Activated CD4-positive, alpha-beta memory T cell treated with anti-CD3 and anti-CD28 coated beads for 36 hours (primary cell): ENCODE results near the gene SH2D6. TPM values are rescaled to one million over a fixed set of nuclear protein-coding genes. Genes with fewer than 3 reads are reported as not detected.
"Not testable (repeated sequence)": the region's sequence is repeated elsewhere in the genome, so short reads cannot be mapped to it uniquely, and the experiment has no call there.

ENCODE experiments used
- CTCF ChIA-PET: fragments of 350-600 bp; sonication (Branson Sonifier 250); formaldehyde crosslinking; loops from one replicate; lab custom pipeline; 2021; ENCODE audit warnings: antibody characterized with exemption, inconsistent platforms; lab: Charles Lee
- POLR2A ChIA-PET: fragments of 350-600 bp; sonication (Branson Sonifier 250); formaldehyde crosslinking; loops from one replicate; lab custom pipeline; 2021; ENCODE audit warnings: antibody characterized with exemption; lab: Charles Lee
- DNase-seq: peaks from one replicate; pipeline ENCODE4 v3.0.0-alpha.2; 2020
- H3K27ac Mint-ChIP-seq: one replicate; pipeline ENCODE4 v1.8.0; 2021; ENCODE audit warnings: mixed read lengths
- H3K27me3 Mint-ChIP-seq: one replicate; pipeline ENCODE4 v1.8.0; 2021; ENCODE audit warnings: mixed read lengths
- H3K36me3 Mint-ChIP-seq: one replicate; pipeline ENCODE4 v1.8.0; 2021; ENCODE audit warnings: mixed read lengths
- H3K4me1 Mint-ChIP-seq: one replicate; pipeline ENCODE4 v1.8.0; 2021; ENCODE audit warnings: low read depth, mixed read lengths
- H3K4me3 Mint-ChIP-seq: one replicate; pipeline ENCODE4 v1.8.0; 2021; ENCODE audit warnings: mild to moderate bottlenecking, mixed read lengths
- H3K9me3 Mint-ChIP-seq: one replicate; pipeline ENCODE4 v1.8.0; 2021; ENCODE audit warnings: mixed read lengths
- intact Hi-C: fragments of 100-400 bp; cut with micrococcal nuclease; formaldehyde crosslinking; loops from one replicate; pipeline ENCODE4 v1.15.1; 2023
- total RNA-seq, 2 experiments: library from RNA; stranded (reverse); gene quantifications; one replicate each; pipeline ENCODE4 v1.2.3, GENCODE V29; 2021

The SH2D6 gene
- total RNA-seq, 2 experiments from 2014 or later, result 0.65 to 1.4 TPM

DNA sequence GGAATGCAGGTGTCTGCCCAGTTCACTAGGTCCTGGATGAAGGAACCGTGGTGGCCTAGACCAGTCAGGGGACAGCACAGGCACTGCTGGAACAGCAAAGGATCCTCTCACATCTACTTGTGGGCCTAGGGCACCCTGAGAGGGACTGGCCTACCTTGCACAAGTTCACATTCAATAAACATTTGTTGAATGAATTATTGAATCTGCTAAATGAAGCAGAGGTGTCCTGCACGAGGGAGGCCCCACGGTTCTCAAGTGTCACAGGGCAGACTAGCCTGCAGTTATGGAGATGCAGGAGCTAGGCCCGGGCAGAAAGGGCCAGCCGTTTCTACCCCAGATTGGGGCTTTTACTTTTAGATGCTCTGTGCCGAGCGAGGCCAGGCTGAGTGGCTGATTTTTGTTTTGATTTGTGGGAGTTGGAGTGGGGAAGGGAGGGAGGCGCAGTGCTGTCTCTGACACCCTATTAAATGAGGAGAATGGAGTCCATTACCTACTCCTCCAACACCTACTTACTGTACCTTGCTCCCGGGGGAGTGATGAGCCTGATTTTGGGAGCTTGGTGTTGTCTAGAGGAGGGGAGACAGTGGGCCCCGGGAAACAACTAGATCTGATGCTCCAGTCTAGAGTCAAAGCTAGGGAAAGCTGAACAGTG, 18.4 kb downstream of the SH2D6 start:
- Mint-ChIP-seq H3K9me3 (no peaks in the 10 kb centered on the region), H3K4me1 (peaks cover 27% of the 10 kb centered on the region), H3K27ac (peak overlapping the region; percentile 89), H3K36me3 (no peaks in the 10 kb centered on the region), H3K4me3 (peak overlapping the region; percentile 69), H3K27me3 (no peaks in the 10 kb centered on the region)
- no peak for DNase-seq
- POLR2A ChIA-PET, result interaction anchor here (0.6 to 5.8 kb wide), 14 partner anchors 8 to 179 kb away, joined by 3 to 80 read pairs (median 4); partner anchors contain the start of genes ELMOD3, MAT2A, RETSAT and RNF181
- intact Hi-C loops, result no loop called here
- CTCF ChIA-PET, result interaction anchor here (1.0 to 2.8 kb wide), 5 partner anchors 9 to 115 kb away, joined by 3 to 19 read pairs (median 10); partner anchors contain the start of gene MAT2A

DNA sequence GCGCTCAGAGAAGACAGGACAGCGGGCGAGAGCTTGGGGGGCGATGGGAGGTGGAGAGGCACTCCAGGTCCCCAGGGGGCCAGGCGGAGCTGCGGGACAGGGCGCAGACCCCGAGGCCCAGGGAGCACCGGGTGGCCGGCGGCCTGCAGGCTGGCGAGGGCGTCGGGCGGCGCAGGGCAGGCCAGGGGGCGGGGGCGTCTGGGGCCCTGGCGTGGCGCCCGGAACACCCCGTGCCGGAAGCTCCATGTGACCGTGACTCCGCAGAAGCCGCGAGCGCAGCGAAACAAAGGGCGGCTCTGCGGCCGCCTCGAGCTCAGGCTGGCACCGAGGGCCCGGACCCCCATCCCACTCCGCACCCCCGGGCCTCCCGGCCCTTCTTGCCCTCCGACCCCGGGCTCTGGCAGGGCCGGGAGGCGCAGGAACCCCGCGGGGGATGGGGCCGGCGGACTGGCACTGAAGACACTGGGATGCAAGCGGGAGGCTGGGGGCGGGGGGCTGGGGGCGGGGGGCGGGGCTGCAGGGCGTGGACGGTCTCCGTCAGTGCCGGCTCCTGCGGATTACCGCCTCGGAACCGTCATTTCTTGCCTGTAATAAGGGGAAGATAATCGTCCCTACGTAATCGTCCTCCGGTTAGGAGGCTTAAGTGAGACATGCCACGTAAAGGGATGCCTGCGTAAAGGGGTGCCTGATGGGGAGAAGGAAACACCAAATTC, 19.1 kb downstream of the SH2D6 start:
- peak; percentile 86 for DNase-seq
- intact Hi-C loops, result loop anchor here (1.0 to 2.0 kb wide), 2 partner anchors 17 to 102 kb away; partner anchors contain the start of gene MAT2A
- POLR2A ChIA-PET, result interaction anchor here (0.6 to 5.8 kb wide), 15 partner anchors 9 to 178 kb away, joined by 3 to 80 read pairs (median 3); partner anchors contain the start of genes ELMOD3, MAT2A, RETSAT and RNF181

DNA sequence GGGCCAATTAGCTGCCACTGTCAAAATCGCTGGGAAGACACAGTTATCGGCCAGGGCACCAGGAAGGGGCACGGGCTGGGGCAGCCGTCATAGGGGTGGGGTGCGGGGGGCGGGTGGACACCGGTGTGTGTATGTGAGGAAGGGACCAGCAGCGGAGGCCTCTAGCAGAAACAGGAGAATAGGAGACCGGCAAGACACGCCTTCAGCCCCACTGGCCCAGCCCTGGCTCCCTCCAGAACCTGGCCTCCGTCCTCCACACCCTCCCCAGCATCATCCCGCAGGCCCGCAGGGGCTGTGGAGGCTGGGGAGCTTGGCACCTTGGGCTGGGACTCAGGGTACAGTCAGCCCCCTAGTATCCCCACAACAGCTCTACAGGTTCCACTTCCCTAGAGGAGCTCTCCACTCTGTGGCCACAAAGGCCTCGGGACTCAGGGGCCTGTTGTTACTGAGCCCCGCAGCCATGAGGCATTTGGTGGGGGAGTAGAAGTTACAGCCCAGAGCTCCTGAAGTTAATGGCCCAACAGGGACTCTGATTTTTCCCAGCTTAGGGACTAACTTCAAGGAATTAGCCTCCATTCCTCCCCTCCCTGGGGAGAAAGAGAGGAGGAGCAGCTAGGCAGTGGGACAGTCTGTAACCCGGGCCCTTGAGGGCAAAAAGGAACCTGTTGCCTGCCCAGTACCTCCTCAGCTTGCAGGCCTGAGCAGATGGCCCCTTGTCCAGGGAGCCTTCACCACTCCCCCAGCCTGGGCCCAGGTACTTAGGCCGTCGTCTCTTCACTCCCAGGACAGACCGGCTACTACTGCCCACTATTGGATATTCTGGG, 19.9 kb downstream of the SH2D6 start:
- Mint-ChIP-seq H3K9me3 (no peaks in the 10 kb centered on the region), H3K4me3 (peak overlapping the region; percentile 81), H3K27me3 (no peaks in the 10 kb centered on the region), H3K27ac (peak overlapping the region; percentile 98), H3K4me1 (peaks cover 27% of the 10 kb centered on the region), H3K36me3 (no peaks in the 10 kb centered on the region)
- DNase-seq, result no peak
- CTCF ChIA-PET, result interaction anchor here (1.0 to 2.8 kb wide), 5 partner anchors 10 to 113 kb away, joined by 3 to 19 read pairs (median 10); partner anchors contain the start of gene MAT2A
- intact Hi-C loops, result loop anchor here (1.0 to 2.0 kb wide), 2 partner anchors 18 to 101 kb away; partner anchors contain the start of gene MAT2A
- POLR2A ChIA-PET, result interaction anchor here (0.7 to 5.8 kb wide), 15 partner anchors 10 to 177 kb away, joined by 3 to 80 read pairs (median 4); partner anchors contain the start of genes ELMOD3, MAT2A, RETSAT and RNF181

More for the DNA sequence above, 19.1 kb downstream of the SH2D6 start:
- no peaks in the 10 kb centered on the region for H3K27me3 Mint-ChIP-seq
- peak overlapping the region; percentile 81 for H3K4me3 Mint-ChIP-seq
- no peaks in the 10 kb centered on the region for H3K9me3 Mint-ChIP-seq
- H3K36me3 Mint-ChIP-seq, result no peaks in the 10 kb centered on the region
- CTCF ChIA-PET, result interaction anchor here (1.0 to 2.8 kb wide), 5 partner anchors 10 to 114 kb away, joined by 3 to 19 read pairs (median 10); partner anchors contain the start of gene MAT2A
- peaks cover 27% of the 10 kb centered on the region for H3K4me1 Mint-ChIP-seq
- peak overlapping the region; percentile 98 for H3K27ac Mint-ChIP-seq

DNA sequence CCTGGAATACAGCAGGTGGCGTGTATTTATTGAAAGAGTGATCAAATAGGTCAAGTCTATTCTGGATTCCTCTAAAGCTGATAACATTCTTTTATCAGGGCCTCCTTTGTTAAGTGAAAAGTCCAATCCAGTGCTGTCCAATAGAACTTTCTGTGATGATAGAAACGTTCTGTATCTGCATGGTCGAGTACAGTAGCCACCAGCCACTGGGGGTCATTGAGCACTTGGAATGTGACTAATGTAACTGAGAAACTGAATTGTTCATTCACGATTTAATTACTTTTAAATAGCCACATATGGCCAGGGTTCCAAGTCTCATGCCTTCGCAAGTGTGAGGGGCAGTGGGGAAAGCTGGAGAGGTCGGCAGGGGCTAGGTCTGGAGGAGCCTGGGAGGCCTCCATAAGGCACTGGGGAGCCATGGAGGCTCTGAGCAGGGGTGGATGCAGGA, 20.5 kb downstream of the SH2D6 start:
- Mint-ChIP-seq H3K9me3 (no peaks in the 10 kb centered on the region), H3K4me1 (peaks cover 27% of the 10 kb centered on the region), H3K4me3 (peak overlapping the region; percentile 81), H3K36me3 (no peaks in the 10 kb centered on the region), H3K27me3 (no peaks in the 10 kb centered on the region), H3K27ac (peak overlapping the region; percentile 98)
- ChIA-PET CTCF (interaction anchor here (2.1 to 2.8 kb wide), 3 partner anchors 18 to 113 kb away, joined by 10 to 19 read pairs (median 11); partner anchors contain the start of gene MAT2A), POLR2A (interaction anchor here (0.8 to 5.8 kb wide), 5 partner anchors 11 to 112 kb away, joined by 5 to 80 read pairs (median 15); partner anchors contain the start of genes MAT2A, SH2D6 and TGOLN2)
- no peak for DNase-seq
- intact Hi-C loops, result loop anchor here (2.0 kb wide), 1 partner anchor 18 kb away; no protein-coding TSS in a partner anchor

DNA sequence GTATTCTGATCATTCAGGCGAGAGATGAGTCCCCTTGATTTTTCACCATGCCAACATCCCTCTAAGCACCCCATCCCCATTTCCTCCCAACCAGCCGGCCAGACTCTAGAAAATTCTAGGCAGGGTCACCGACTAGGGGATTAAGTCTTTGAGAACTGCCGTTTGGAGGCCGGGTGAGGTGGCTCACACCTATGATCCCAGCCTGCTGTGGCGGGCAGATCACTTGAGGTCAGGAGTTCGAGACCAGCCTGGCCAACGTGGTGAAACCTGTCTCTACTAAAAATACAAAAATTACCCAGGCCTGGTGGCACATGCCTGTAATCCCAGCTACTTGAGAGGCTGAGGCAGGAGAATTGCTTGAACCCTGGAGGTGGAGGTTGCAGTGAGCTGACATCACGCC, 21.1 kb downstream of the SH2D6 start:
- DNase-seq, H3K9me3 Mint-ChIP-seq, CTCF ChIA-PET, H3K27me3 Mint-ChIP-seq, H3K36me3 Mint-ChIP-seq: not testable (repeated sequence)
- intact Hi-C loops, result loop anchor here (2.0 kb wide), 1 partner anchor 19 kb away; no protein-coding TSS in a partner anchor
- POLR2A ChIA-PET, result interaction anchor here (1.2 to 5.8 kb wide), 4 partner anchors 20 to 106 kb away, joined by 4 to 80 read pairs (median 18); partner anchors contain the start of genes MAT2A and SH2D6
- Mint-ChIP-seq H3K27ac (peak overlapping the region; percentile 98), H3K4me1 (peaks cover 27% of the 10 kb centered on the region), H3K4me3 (peak overlapping the region; percentile 75)

DNA sequence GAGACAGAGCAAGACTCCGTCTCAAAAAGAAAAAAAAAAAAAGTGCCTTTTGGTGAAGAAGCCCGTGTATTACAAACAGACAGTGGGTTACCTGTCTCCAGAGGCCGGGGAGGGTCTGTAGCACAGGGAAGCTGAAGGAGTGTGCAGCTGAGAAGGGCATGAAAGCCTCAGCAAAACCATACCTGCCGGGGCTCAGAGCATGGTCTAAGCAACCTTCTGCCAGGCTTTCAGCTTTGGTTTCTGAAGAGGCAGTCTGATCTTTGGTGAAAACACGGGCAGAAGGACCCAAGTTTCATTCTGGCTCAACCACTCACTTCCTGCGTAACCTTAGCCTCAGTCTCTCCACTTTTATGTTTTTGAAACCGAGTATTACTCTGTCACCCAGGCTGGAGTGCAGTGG, 21.5 kb downstream of the SH2D6 start:
- CTCF ChIA-PET, result interaction anchor here (1.5 kb wide), 1 partner anchor 112 kb away, joined by 4 read pairs; no protein-coding TSS in a partner anchor
- H3K27ac Mint-ChIP-seq, result peak overlapping the region; percentile 98
- H3K4me3 Mint-ChIP-seq, result peak overlapping the region; percentile 75
- intact Hi-C loops, result loop anchor here (2.0 kb wide), 1 partner anchor 19 kb away; no protein-coding TSS in a partner anchor
- peak; percentile 67 for DNase-seq
- no peaks in the 10 kb centered on the region for H3K27me3 Mint-ChIP-seq
- POLR2A ChIA-PET, result interaction anchor here (1.2 to 5.8 kb wide), 2 partner anchors 20 to 98 kb away, joined by 4 to 80 read pairs; partner anchors contain the start of gene MAT2A
- H3K36me3 Mint-ChIP-seq, result no peaks in the 10 kb centered on the region
- no peaks in the 10 kb centered on the region for H3K9me3 Mint-ChIP-seq
- H3K4me1 Mint-ChIP-seq, result peaks cover 27% of the 10 kb centered on the region

DNA sequence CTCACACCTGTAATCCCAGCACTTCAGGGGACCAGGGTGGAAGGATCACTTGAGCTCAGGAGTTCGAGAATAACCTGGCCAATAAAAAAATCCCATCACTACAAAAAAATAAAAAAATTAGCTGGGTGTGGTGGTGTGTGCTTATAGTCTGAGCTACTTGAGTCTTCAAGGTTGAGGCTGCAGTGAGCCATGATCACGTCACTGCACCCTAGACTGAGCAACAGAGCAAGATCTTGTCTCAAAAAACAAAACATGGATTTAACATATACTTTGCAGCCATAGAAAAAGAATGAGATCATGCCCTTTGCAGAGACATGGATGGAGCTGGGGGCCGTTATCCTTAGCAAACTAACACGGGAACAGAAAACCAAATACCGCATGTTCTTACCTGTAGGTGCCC, 22.2 kb downstream of the SH2D6 start:
- Mint-ChIP-seq H3K9me3 (no peaks in the 10 kb centered on the region), H3K27ac (no peak overlapping the region), H3K36me3 (no peaks in the 10 kb centered on the region), H3K27me3 (no peaks in the 10 kb centered on the region), H3K4me3 (no peak overlapping the region), H3K4me1 (peaks cover 27% of the 10 kb centered on the region)
- POLR2A ChIA-PET, result interaction anchor here (1.2 to 5.8 kb wide), 2 partner anchors 21 to 98 kb away, joined by 4 to 80 read pairs; partner anchors contain the start of gene MAT2A
- intact Hi-C loops, result no loop called here
- CTCF ChIA-PET, result interaction anchor here (1.5 kb wide), 1 partner anchor 111 kb away, joined by 4 read pairs; no protein-coding TSS in a partner anchor
- DNase-seq, result no peak

DNA sequence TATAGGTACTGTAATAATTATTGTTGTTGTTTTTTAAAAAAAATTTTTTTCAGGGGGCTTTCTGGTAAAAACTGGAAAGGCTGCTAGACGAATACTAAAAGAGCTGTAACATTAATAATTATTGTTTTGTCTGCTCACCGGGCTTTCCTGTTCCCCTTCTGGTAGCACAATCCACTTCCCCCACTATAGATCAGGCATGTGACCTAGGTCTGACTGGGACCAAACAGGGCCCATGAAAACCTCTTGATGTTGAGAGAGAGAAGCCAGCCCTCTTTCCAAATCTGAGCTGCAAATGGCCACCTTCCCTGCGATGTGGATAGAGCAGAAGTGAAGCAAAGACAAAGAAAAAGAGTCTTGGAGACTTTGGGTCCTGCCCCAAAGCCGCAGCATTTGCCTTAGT, 23.4 kb downstream of the SH2D6 start:
- intact Hi-C loops, result no loop called here
- CTCF ChIA-PET, result no interaction called here
- Mint-ChIP-seq H3K27me3 (no peaks in the 10 kb centered on the region), H3K9me3 (no peaks in the 10 kb centered on the region), H3K27ac (no peak overlapping the region), H3K4me1 (peaks cover 27% of the 10 kb centered on the region), H3K4me3 (no peak overlapping the region), H3K36me3 (no peaks in the 10 kb centered on the region)
- POLR2A ChIA-PET, result no interaction called here
- no peak for DNase-seq

DNA sequence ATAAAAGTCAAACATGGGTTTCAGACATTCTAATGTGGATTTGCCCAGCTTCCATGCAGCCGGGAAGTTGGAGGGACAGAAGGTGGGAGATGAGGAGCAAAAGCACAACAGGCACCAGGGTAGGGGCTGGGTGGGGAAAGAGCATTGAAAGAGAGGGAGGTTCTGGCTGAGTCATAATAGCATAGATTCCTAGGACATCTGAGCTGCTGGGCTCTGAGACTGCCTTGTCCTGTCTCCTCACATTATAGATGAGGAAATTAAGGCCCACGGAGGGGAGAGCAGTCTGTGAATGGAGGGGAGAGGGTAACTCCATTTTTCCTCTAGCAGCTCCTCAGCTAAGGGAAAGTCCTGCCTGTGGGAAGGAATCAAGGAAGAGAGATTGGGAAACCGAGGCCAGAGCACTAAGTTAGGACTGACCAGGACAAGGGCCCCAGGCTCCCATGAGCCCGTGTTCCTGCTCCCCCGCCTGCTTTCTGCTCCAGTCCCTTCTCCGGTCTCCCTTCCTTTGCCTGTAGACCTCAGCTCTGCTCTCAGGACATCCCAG, 26.2 kb downstream of the SH2D6 start:
- peaks cover 9% of the 10 kb centered on the region for H3K4me1 Mint-ChIP-seq

More for the DNA sequence above, 26.2 kb downstream of the SH2D6 start:
- no peak overlapping the region for H3K4me3 Mint-ChIP-seq
- no peak overlapping the region for H3K27ac Mint-ChIP-seq
- no peaks in the 10 kb centered on the region for H3K9me3 Mint-ChIP-seq
- POLR2A ChIA-PET, result interaction anchor here (0.6 to 1.3 kb wide), 2 partner anchors 26 to 57 kb away, joined by 3 read pairs; no protein-coding TSS in a partner anchor
- H3K27me3 Mint-ChIP-seq, result no peaks in the 10 kb centered on the region
- CTCF ChIA-PET, result interaction anchor here (1.2 kb wide), 1 partner anchor 106 kb away, joined by 3 read pairs; no protein-coding TSS in a partner anchor
- intact Hi-C loops, result no loop called here
- DNase-seq, result no peak
- H3K36me3 Mint-ChIP-seq, result no peaks in the 10 kb centered on the region
